GM21526 (cell line): ENCODE data around the gene ZCCHC3.

ENCODE experiments used
- ATAC-seq: cut with Tn5 transposase; IDR thresholded peaks from one replicate; pipeline ENCODE4 v1.9.1; 2021; ENCODE audit warnings: moderate library complexity; ENCODE audit not compliant: unreplicated experiment, low FRiP score

Gene ZCCHC3

GRCh38 chr20:311609-312008 lies 14.2 kb downstream of the ZCCHC3 start:
- ATAC-seq, result no peak

GRCh38 chr20:312067-312466 lies 14.7 kb downstream of the ZCCHC3 start:
- ATAC-seq, result no peak

DNA sequence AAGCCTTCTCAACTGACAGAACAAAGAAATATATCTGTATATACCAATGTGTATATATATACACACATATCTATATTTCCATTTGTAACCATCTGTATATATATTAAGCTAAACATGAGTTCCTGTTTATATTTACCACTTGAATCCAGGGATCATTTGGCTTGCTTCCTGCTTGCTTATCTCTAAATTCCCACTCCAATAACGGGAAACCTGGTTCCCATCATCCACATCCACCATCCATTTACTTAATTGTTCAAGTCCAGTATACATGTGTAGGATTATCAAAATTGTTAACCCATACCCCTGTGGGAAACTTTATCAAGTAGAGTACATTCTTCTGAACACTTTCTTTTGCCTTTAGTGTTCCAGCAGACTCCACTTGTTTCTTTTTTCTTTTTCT lies 15.5 kb downstream of the ZCCHC3 start:
- ATAC-seq, result no peak

GRCh38 chr20:313402-313801 lies 16.0 kb downstream of the ZCCHC3 start:
- no peak for ATAC-seq

GRCh38 chr20:313948-314347 lies 16.6 kb downstream of the ZCCHC3 start:
- no peak for ATAC-seq

- ATAC-seq, result no peak
Measured at GRCh38 chr20:316316-317068, 19.1 kb downstream of the ZCCHC3 start.

- peak; percentile 42 for ATAC-seq
Measured at GRCh38 chr20:324177-325044, 27.0 kb downstream of the ZCCHC3 start.

DNA sequence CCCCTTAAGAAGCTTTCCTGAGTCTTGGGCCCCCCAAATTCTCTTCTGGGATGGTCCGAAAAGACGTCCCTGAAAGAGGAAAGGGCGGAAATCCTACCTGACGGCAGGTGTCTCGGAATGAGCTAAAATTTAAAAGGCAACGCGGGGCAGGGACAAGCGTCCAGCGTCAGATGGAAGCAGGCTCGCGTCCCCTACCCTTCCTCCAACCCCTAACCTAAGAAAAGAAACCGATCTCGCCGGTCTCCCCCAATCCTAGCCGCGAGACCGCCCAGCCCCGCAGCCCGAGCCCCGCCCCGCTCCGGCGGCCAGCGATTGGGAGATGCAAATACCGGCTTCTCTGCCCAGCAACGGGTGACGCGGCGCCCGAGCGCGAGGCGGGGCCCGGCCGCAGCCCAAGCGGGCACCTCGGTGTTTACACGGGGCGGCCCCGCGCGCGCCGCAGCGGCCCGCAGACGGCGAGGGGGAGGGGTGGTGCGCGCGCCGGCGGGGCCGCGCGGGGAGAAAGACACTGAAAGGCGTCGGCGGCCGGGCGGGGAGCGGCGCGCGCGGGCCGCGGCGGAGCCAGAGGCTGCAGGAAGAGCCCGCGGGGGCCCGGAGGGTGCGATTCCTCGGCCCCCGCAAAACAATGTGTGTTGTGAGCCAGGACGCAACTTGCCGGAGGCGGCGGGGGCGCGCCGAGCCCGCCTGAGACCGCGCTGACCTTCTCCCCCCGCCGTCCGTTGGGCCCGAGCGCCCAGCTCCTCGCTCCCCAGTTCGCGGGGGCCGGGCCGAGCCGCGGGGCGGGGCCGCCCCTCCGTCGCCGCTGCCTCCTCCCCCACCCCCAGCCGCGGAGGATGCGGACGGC lies 27.9 kb downstream of the ZCCHC3 start, which contains the start of gene SOX12:
TSS of gene SOX12 (plus strand) at position 508 of the 844 bp plus-strand sequence. CDS start 373 bp downstream, outside the sequence.
- ATAC-seq, result peak; percentile 64

DNA sequence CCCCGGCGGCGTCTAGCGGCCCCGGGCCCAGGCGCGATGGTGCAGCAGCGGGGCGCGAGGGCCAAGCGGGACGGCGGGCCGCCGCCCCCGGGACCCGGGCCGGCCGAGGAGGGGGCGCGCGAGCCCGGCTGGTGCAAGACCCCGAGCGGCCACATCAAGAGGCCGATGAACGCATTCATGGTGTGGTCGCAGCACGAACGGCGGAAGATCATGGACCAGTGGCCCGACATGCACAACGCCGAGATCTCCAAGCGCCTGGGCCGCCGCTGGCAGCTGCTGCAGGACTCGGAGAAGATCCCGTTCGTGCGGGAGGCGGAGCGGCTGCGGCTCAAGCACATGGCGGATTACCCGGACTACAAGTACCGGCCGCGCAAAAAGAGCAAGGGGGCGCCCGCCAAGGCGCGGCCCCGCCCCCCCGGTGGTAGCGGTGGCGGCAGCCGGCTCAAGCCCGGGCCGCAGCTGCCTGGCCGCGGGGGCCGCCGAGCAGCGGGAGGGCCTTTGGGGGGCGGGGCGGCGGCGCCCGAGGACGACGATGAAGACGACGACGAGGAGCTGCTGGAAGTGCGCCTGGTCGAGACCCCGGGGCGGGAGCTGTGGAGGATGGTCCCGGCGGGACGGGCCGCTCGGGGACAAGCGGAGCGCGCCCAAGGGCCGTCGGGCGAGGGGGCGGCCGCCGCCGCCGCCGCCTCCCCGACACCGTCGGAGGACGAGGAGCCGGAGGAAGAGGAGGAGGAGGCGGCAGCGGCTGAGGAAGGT lies 28.7 kb downstream of the ZCCHC3 start:
- peak; percentile 9 for ATAC-seq

- ATAC-seq, result no peak
Measured at GRCh38 chr20:326645-327185, 29.3 kb downstream of the ZCCHC3 start.

DNA sequence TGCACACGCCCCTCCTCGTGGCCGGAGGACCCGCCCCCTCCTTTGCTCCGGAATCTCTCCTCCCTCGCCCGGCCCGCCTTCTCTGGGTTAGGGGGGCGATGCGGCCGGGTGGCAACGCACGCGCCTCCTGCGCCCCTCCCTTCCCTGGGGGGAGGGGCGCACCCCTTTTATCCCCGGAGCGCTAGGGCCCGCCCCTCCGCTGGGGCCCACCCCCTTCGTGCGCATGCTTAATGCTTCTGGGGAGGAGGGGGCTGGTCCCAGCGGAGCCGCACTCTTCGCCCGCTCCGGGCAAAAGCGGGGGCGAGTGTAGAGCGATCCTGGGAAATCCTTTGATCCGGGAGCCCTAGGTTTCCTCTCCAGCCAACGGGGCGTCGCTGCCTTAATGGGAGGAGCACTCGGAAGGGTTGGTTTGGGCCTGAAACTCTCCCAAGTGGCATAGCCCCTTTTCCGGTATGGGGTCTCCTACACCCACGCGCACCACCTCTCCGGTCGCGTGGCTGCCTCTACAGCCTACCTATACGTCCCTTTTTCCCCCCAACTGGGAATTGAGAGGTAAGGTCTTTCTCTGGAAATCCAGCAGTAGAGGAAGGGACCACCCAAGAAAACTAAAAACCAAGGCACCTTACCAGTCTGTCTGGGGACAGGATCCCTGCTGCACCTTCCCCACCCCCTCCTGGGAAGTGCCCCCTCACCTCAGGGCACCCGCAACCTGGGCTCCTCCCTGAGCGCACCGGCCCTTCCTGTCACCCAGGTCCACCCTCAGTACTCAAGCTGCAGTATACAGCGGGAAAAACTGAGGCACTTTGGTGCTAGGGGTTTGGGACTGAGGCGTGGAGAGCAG lies 30.0 kb downstream of the ZCCHC3 start:
- ATAC-seq, result peak; percentile 18

DNA sequence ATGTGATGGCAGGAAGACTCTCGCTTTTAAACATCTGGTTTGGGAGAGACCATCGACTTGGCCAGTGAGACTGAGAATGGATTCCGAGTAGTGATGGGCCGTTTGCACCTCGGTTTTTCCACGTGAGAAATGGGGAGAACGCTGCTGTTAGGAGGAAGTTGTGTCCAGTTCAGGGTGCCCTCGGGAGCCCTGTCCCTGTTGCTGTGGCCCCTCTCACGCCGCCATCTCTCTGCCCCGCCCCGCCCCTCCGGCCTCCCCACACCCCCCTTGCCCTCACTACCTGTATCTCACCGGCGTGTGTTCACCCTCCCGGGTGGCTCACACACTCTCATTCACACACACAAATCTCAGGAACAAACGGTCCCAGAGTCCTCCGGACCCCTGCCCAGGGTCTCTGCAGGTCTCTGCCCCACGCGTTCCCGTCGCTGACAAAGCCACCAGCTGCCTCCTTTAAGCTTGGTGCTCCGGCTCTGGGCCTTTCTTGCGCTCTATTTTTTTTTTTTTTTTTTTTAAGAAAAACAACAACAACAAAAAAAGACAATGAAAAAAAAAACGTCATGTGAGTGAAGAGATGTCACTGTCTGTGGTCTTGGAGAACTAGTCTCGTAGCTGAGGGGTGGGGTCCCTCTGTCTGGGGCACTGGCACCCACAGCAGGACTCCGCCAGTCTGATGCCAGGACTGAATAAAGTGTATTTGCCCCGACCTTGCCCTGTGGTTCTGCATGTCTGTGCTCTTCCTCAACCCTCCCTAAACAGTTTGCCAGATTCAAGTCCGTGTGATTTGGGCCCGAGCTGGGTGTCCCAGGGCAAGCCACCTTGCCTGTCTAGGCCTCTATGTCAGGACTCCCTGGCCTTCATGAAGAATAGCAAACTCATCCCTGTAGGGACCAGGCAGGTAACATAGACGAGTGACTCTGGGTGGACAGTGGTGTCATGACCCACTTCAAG lies 30.9 kb downstream of the ZCCHC3 start:
- no peak for ATAC-seq

DNA sequence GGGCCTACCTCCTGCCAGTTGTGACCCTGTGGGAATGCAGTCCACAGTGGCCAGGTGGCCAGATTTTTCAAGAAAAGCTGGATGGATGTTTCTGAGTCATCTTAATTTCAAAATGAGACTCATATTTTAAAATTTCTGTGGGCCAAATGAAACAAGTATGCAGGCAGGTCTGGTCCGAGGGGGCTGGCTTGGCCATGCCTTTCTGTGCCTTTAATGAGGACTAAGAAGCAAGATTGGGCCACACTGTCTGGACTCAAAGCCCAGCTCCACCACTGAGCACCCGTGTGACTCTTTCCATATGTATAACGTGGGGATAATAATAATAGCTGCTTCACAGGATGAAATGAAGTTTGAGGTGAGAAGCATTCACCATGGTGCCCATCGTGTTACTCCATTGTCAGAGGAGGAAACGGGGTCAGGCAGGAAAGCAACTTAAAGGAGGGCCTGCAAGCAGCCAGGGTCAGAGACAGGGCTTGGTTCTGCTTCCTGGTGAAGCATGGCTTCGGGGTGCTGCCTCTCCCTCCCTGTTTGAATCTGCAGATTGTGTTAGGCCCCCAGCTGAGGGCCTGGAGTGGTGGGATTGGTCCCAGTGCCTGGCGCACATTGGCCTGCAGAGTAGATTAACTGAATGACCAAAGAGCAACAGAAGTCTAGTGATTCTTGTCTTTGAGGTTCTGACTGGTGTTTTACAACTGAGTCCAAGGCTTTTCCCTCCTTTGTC lies 31.8 kb downstream of the ZCCHC3 start:
- no peak for ATAC-seq

- ATAC-seq, result no peak
Measured at GRCh38 chr20:329851-330232, 32.5 kb downstream of the ZCCHC3 start.

DNA sequence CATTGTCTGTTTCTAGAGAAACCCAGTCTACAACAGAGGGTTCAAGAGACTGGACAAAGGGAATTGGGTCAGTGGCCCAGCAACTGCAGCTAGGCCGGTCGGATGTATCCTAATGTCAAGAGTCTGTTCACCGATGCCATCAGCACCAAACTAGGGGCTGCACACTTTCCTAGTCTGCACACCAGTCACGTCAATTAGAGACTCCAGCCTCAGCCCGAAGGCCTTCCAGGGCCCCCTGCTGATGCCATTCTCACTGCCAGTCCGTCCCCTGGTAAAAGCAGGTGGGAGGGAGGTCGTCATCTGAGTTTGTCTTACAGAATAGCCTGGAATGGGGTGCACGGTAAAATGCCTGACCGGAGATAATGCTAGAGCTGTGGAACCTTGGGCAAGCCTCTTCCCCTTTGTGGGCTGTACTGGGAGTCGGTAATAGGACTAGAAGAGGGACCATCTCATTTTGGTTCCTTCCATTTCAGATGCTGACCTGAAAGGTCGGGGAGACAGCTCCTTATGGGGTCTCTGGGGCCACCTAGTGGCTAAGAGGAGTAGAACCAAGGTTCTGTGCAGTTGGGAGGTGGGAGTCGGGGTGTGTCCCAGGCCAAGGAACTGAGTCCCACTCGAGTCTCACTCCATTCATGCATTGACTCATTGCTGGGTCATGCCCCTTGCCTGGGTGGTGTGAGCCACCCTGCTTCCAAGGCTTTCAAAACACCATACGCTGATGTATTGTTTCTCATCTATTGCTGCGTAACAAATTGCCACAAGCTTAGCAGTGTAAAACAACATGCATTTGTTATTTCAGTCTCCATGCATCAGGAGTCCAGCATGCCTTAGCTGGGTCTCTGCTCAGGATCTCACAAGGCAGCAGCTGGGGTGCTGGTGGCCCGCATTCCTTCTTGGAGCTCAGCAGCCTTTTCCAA lies 33.1 kb downstream of the ZCCHC3 start:
- no peak for ATAC-seq

DNA sequence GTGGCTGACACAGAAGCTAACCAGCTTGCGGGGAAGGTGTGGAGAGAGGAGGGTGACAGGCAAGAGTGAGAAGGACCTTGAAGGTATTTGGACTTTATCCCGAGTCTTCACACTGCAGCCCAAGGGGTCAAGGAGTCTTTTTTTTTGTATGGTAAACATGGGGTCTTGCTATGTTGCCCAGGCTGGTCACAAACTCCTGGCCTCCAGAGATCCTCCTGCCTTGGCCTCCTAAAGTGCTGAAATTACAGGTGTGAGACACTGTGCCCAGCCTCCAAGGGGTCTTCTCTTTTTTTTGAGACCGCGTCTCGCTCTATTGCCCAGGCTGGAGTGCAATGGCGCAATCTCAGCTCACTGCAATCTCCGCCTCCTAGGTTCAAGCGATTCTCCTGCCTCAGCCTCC lies 37.2 kb downstream of the ZCCHC3 start:
- no peak for ATAC-seq
